Lower lobe of right lung (tissue), 2 donors: ENCODE data around the gene PPM1H. TPM values are rescaled to one million over a fixed set of nuclear protein-coding genes. Genes with fewer than 3 reads are reported as not detected.

Source experiments
- ATAC-seq, 2 donors: fragments of 200-7000 bp; cut with Tn5 transposase; one replicate each; pipeline ENCODE4 v1.9.1; 2020 to 2022; ENCODE audit warnings: mild to moderate bottlenecking in 2 of 2, moderate library complexity in 2 of 2
- DNase-seq: peaks from one replicate; pipeline ENCODE4 v3.0.0-alpha.2; 2020
- H3K27ac ChIP-seq: fragments of 200-600 bp; one replicate; pipeline ENCODE4 v1.8.0; 2022
- H3K27me3 ChIP-seq: fragments of 200-600 bp; one replicate; pipeline ENCODE4 v1.8.0; 2022; ENCODE audit warnings: low read depth
- H3K36me3 ChIP-seq: fragments of 200-600 bp; one replicate; pipeline ENCODE4 v1.8.0; 2022; ENCODE audit warnings: mild to moderate bottlenecking
- H3K4me1 ChIP-seq: fragments of 200-600 bp; one replicate; pipeline ENCODE4 v1.8.0; 2022
- H3K4me3 ChIP-seq: fragments of 200-600 bp; one replicate; pipeline ENCODE4 v1.8.0; 2022; ENCODE audit warnings: mild to moderate bottlenecking
- H3K9me3 ChIP-seq: fragments of 200-600 bp; one replicate; pipeline ENCODE4 v1.8.0; 2022
- CTCF ChIP-seq: fragments of 200-600 bp; IDR thresholded peaks from one replicate; pipeline ENCODE4 v1.8.0; 2022; ENCODE audit warnings: antibody characterized with exemption, mild to moderate bottlenecking
- intact Hi-C: fragments of 100-400 bp; cut with DNase I; formaldehyde crosslinking; loops from one replicate; pipeline ENCODE4 v1.11.0; 2022
- total RNA-seq: library from RNA; stranded (reverse); fragmentation: NEBNext Ultra II Directional; extraction: Animal tissue kit (Norgen Biotek cat#: 25700); gene quantifications from one replicate; pipeline ENCODE4 v1.2.1, GENCODE V29; 2021
- donor health status: DM: no; HTN: yes; CAD: no; lungs with severe emphysema.

Gene PPM1H
- total RNA-seq, 1 donor from 2014 or later: 6.8 TPM

- no peak for DNase-seq
These were observed 210.0 kb downstream of the PPM1H start for GRCh38 chr12:62724947-62725451.

GRCh38 chr12:62724285-62724684 lies 210.7 kb downstream of the PPM1H start:
- intact Hi-C loops: no loop called here
- Histone ChIP-seq H3K36me3 (no peaks in the 10 kb centered on the region), H3K9me3 (no peaks in the 10 kb centered on the region), H3K27me3 (no peaks in the 10 kb centered on the region), H3K4me3 (no peak overlapping the region), H3K4me1 (peaks cover 18% of the 10 kb centered on the region), H3K27ac (peak overlapping the region; percentile 25)
- no peak for DNase-seq
- ATAC-seq: no peak
- no peak for TF ChIP-seq CTCF

More at GRCh38 chr12:62724947-62725451, 210.0 kb downstream of the PPM1H start:
- Histone ChIP-seq H3K9me3 (no peaks in the 10 kb centered on the region), H3K27me3 (no peaks in the 10 kb centered on the region), H3K36me3 (no peaks in the 10 kb centered on the region), H3K4me1 (peaks cover 20% of the 10 kb centered on the region), H3K4me3 (no peak overlapping the region), H3K27ac (no peak overlapping the region)
- ATAC-seq: peak; percentile 96 to 98
- intact Hi-C loops: no loop called here
- TF ChIP-seq CTCF: no peak

- intact Hi-C loops: no loop called here
- no peak for DNase-seq
These were observed 211.8 kb downstream of the PPM1H start for GRCh38 chr12:62722971-62723680.

GRCh38 chr12:62720661-62721330 lies 214.2 kb downstream of the PPM1H start:
- no peak overlapping the region for H3K27ac ChIP-seq
- intact Hi-C loops: no loop called here

More at GRCh38 chr12:62722971-62723680, 211.8 kb downstream of the PPM1H start:
- Histone ChIP-seq H3K4me3 (no peak overlapping the region), H3K36me3 (no peaks in the 10 kb centered on the region), H3K27me3 (no peaks in the 10 kb centered on the region), H3K27ac (no peak overlapping the region), H3K4me1 (peaks cover 9% of the 10 kb centered on the region), H3K9me3 (no peaks in the 10 kb centered on the region)
- TF ChIP-seq CTCF: no peak
- no peak for ATAC-seq

GRCh38 chr12:62720025-62720424 lies 214.9 kb downstream of the PPM1H start:
- intact Hi-C loops: no loop called here
- Histone ChIP-seq H3K36me3 (no peaks in the 10 kb centered on the region), H3K4me3 (no peak overlapping the region), H3K9me3 (no peaks in the 10 kb centered on the region), H3K27me3 (no peaks in the 10 kb centered on the region), H3K27ac (no peak overlapping the region), H3K4me1 (peaks cover 6% of the 10 kb centered on the region)
- no peak for DNase-seq
- no peak for TF ChIP-seq CTCF
- no peak for ATAC-seq

More at GRCh38 chr12:62720661-62721330, 214.2 kb downstream of the PPM1H start:
- Histone ChIP-seq H3K4me3 (no peak overlapping the region), H3K4me1 (peaks cover 9% of the 10 kb centered on the region), H3K9me3 (no peaks in the 10 kb centered on the region), H3K36me3 (no peaks in the 10 kb centered on the region), H3K27me3 (no peaks in the 10 kb centered on the region)
- no peak for DNase-seq
- TF ChIP-seq CTCF: no peak
- ATAC-seq: no peak
